HepG2 (cell line): ENCODE measurements around the gene OR1E1. TPM values are rescaled to one million over a fixed set of nuclear protein-coding genes. Genes with fewer than 3 reads are reported as not detected.

ENCODE experiments used
- ATAC-seq: fragments of 200-7000 bp; cut with Tn5 transposase; 3 replicates; pipeline ENCODE4 v1.9.1; 2020; ENCODE audit warnings: mild to moderate bottlenecking, moderate library complexity
- Bru-seq: library from RNA; stranded (reverse); fragments of 400-500 nt; gene quantifications from one replicate; lab custom pipeline; 2021; lab: Mats Ljungman, UMichigan
- BruChase-seq, 2 experiments: library from RNA; stranded (reverse); fragments of 400-500 nt; gene quantifications; one replicate each; lab custom pipeline; 2021; lab: Mats Ljungman, UMichigan
- BruUV-seq: library from RNA; stranded (reverse); fragments of 400-500 nt; replicated peaks from 2 replicates; lab custom pipeline; 2021; lab: Mats Ljungman, UMichigan
- CTCF ChIA-PET: fragments of 300-600 bp; formaldehyde crosslinking; extraction: SDS; loops from one replicate; lab custom pipeline; 2021; ENCODE audit warnings: low total read pairs, inconsistent platforms, low intra/inter-chr PET ratio; lab: Yijun Ruan, JAX
- POLR2A ChIA-PET: fragments of 350-600 bp; sonication (Branson Sonifier 250); formaldehyde crosslinking; loops from one replicate; lab custom pipeline; 2020; ENCODE audit warnings: antibody characterized with exemption, inconsistent platforms; lab: Yijun Ruan, JAX
- DNase-seq: peaks from one replicate; pipeline ENCODE4 v3.0.0-alpha.2; 2015; ENCODE audit warnings: low spot score
- FAIRE-seq: peaks from 3 replicates; lab custom pipeline; 2011; peaks lifted over from hg19 to GRCh38; lab: Jason Lieb, UNC
- H2AFZ ChIP-seq: one replicate; pipeline ENCODE4 v1.6.1; 2011; ENCODE audit warnings: low read length, inconsistent platforms
- H3K27ac ChIP-seq: fragments of 300-600 bp; 3 replicates; pipeline ENCODE4 v1.8.0; 2011; ENCODE audit warnings: mixed run types, mild to moderate bottlenecking, mixed read lengths, low read length, inconsistent platforms; ENCODE audit not compliant: insufficient read depth; ENCODE audit errors: extremely low read length
- H3K27me3 ChIP-seq, 2 experiments: fragments of 200-600 bp in 1 of 2; 2 replicates in 1 of 2; 3 replicates in 1 of 2; pipeline versions ENCODE4 v1.6.0 to v1.8.0; 2011; ENCODE audit warnings: low read length in 2 of 2, mild to moderate bottlenecking in 2 of 2, moderate library complexity in 2 of 2, inconsistent platforms in 1 of 2; ENCODE audit not compliant: insufficient read depth in 2 of 2, control insufficient read depth in 1 of 2
- H3K36me3 ChIP-seq, 2 experiments: fragments of 200-600 bp in 1 of 2; replicated peaks in 1 of 2; 2 replicates in 1 of 2; 3 replicates in 1 of 2; pipeline versions ENCODE4 v1.5.1 to v1.8.0; 2011; ENCODE audit warnings: low read length in 2 of 2, inconsistent platforms in 1 of 2; ENCODE audit not compliant: insufficient read depth in 2 of 2, control insufficient read depth in 1 of 2
- H3K4me1 ChIP-seq: 2 replicates; pipeline ENCODE4 v1.5.1; 2012; ENCODE audit warnings: low read length, inconsistent platforms; ENCODE audit not compliant: insufficient read depth
- H3K4me2 ChIP-seq: 2 replicates; pipeline ENCODE4 v1.6.0; 2011; ENCODE audit warnings: low read depth, low read length, inconsistent platforms
- H3K4me3 ChIP-seq, 3 experiments: fragments of 200-600 bp in 1 of 3; sonication (generic), shearing (Covaris generic) in 1 of 3; replicated peaks in 1 of 3; 2 replicates each; pipeline ENCODE4 v1.5.1; 2011 to 2016; ENCODE audit warnings: low read length in 3 of 3, inconsistent platforms in 2 of 3, low read depth in 2 of 3, mild to moderate bottlenecking in 2 of 3, control low read depth in 1 of 3, mixed read lengths in 1 of 3; ENCODE audit not compliant: insufficient read depth in 1 of 3
- H3K79me2 ChIP-seq: one replicate; pipeline ENCODE4 v1.6.1; 2011; ENCODE audit warnings: low read length, inconsistent platforms; ENCODE audit not compliant: insufficient read depth
- H3K9ac ChIP-seq: 2 replicates; pipeline ENCODE4 v1.6.0; 2011; ENCODE audit warnings: mild to moderate bottlenecking, low read depth, low read length, inconsistent platforms; ENCODE audit not compliant: insufficient read depth
- H3K9me3 ChIP-seq: 2 replicates; pipeline ENCODE4 v1.5.1; 2012; ENCODE audit warnings: mild to moderate bottlenecking, low read length
- H4K20me1 ChIP-seq: 2 replicates; pipeline ENCODE4 v1.6.0; 2011; ENCODE audit warnings: inconsistent platforms, mild to moderate bottlenecking, low read length, moderate library complexity; ENCODE audit not compliant: insufficient read depth
- CEBPB ChIP-seq: IDR thresholded peaks from 2 replicates; pipeline ENCODE4 v1.6.1; 2011; ENCODE audit warnings: low read depth, low read length, improper control_type of control experiment, borderline replicate concordance
- EHMT2 ChIP-seq: fragments of 200-600 bp; sonication (generic); IDR thresholded peaks from 2 replicates; pipeline ENCODE4 v1.7.0; 2017; ENCODE audit warnings: antibody characterized with exemption, low read depth, low read length, borderline replicate concordance
- ETV5 ChIP-seq: IDR thresholded peaks from 2 replicates; pipeline ENCODE4 v1.6.1; 2018; ENCODE audit warnings: missing biosample characterization, missing genetic modification reagents, inconsistent platforms, borderline replicate concordance
- HMGA1 ChIP-seq: sonication (generic); formaldehyde crosslinking; conservative IDR thresholded peaks from 2 replicates; pipeline ENCODE4 v1.4.0; 2020; ENCODE audit warnings: missing genetic modification reagents
- NFE2L2 ChIP-seq: fragments of 150-350 bp; IDR thresholded peaks from 2 replicates; pipeline ENCODE4 v1.6.1; 2014; ENCODE audit warnings: low read length
- RCOR2 ChIP-seq: IDR thresholded peaks from 2 replicates; pipeline ENCODE4 v1.6.1; 2016; ENCODE audit warnings: missing biosample characterization, missing genetic modification reagents
- SALL2 ChIP-seq: sonication (generic); formaldehyde crosslinking; IDR thresholded peaks from 2 replicates; pipeline ENCODE4 v1.8.1; 2023; ENCODE audit warnings: mild to moderate bottlenecking, missing genetic modification reagents, inconsistent platforms
- TBL1XR1 ChIP-seq: fragments of 150-350 bp; IDR thresholded peaks from 2 replicates; pipeline ENCODE4 v1.6.1; 2014; ENCODE audit warnings: borderline replicate concordance, low read length; ENCODE audit not compliant: partially characterized antibody
- ZNF354B ChIP-seq: sonication (generic); formaldehyde crosslinking; IDR thresholded peaks from 2 replicates; pipeline ENCODE4 v1.8.0; 2022; ENCODE audit warnings: mild to moderate bottlenecking, missing genetic modification reagents
- WGBS: methylation state at CpG from one replicate; pipeline ENCODE4 v1.1.6; 2017; ENCODE audit warnings: low lambda C conversion rate; 5-methylcytosine and 5-hydroxymethylcytosine counted together
- in situ Hi-C: cut with HindIII; loops from 2 replicates; pipeline ENCODE4 v1.10.0; 2017; ENCODE audit warnings: low pct_unique_long_range_greater_than_20kb; ENCODE audit not compliant: extremely low pct_ligation_motif_present
- intact Hi-C: fragments of 100-400 bp; cut with micrococcal nuclease; formaldehyde crosslinking; loops from one replicate; pipeline ENCODE4 v1.10.0; 2022; ENCODE audit not compliant: unreplicated experiment
- long read RNA-seq, 2 experiments: library from RNA in 1 of 2; library from polyadenylated mRNA in 1 of 2; stranded (forward) in 1 of 2; unstranded in 1 of 2; transcript quantifications; one replicate each; pipeline ENCODE4 v2.0.0, GENCODE V29; 2019 to 2022
- polyA minus RNA-seq, 3 experiments: library from RNA; depleted of rRNA, polyadenylated mRNA; stranded (reverse); fragments of >200 nt; gene quantifications; 2 replicates each; pipeline ENCODE4 v1.2.3, GENCODE V29; 2011; ENCODE audit warnings: low replicate concordance in 1 of 3
- polyA plus RNA-seq, 8 experiments: library from polyadenylated mRNA; depleted of rRNA in 3 of 8; stranded (reverse) in 7 of 8; unstranded in 1 of 8; fragments of >200 nt; fragmentation: Illumina TruSeq in 4 of 8; extraction: Trizol in 4 of 8; gene quantifications; 2 replicates each; pipeline versions ENCODE4 v1.2.1 to v1.2.3, GENCODE V29; 2011 to 2016; ENCODE audit warnings: low read depth in 4 of 8, missing spikeins in 1 of 8, mixed read lengths in 1 of 8; ENCODE audit not compliant: insufficient read depth in 1 of 8
- total RNA-seq, 5 experiments: library from RNA; depleted of rRNA; stranded (reverse); fragments of >200 nt; fragmentation: Illumina TruSeq; extraction: Trizol; gene quantifications; 2 replicates each; pipeline ENCODE4 v1.2.3, GENCODE V29; 2016; ENCODE audit warnings: low read depth in 1 of 5
- TF ChIP-seq, protein P1 (sequence below): sonication (generic); formaldehyde crosslinking; IDR thresholded peaks from 2 replicates; pipeline ENCODE4 v1.5.1; 2020; ENCODE audit warnings: missing genetic modification reagents, mild to moderate bottlenecking, borderline replicate concordance

The OR1E1 gene, protein sequence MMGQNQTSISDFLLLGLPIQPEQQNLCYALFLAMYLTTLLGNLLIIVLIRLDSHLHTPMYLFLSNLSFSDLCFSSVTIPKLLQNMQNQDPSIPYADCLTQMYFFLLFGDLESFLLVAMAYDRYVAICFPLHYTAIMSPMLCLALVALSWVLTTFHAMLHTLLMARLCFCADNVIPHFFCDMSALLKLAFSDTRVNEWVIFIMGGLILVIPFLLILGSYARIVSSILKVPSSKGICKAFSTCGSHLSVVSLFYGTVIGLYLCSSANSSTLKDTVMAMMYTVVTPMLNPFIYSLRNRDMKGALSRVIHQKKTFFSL
- total RNA-seq (2016; rRNA removed; fragmentation: Illumina TruSeq; extraction: Trizol), result not detected in 2 replicates
- total RNA-seq (2016; cell fraction: cytosol; rRNA removed; fragmentation: Illumina TruSeq; extraction: Trizol; ENCODE audit: low read depth), result not detected in 2 replicates
- not detected in 2 replicates for total RNA-seq (2016; cell fraction: insoluble cytoplasmic fraction; rRNA removed; fragmentation: Illumina TruSeq; extraction: Trizol)
- not detected in 2 replicates for total RNA-seq (2016; cell fraction: membrane; rRNA removed; fragmentation: Illumina TruSeq; extraction: Trizol)
- total RNA-seq (2016; cell fraction: nucleus; rRNA removed; fragmentation: Illumina TruSeq; extraction: Trizol), result not detected in 2 replicates
- not detected in 2 replicates for polyA plus RNA-seq (2011; rRNA removed)
- not detected in 2 replicates for polyA plus RNA-seq (2011; cell fraction: cytosol; rRNA removed)
- polyA plus RNA-seq (2011; cell fraction: nucleus; rRNA removed), result not detected in 2 replicates
- polyA plus RNA-seq (2012), result not detected in 2 replicates
- not detected in 2 replicates for polyA plus RNA-seq (2016; cell fraction: cytosol; fragmentation: Illumina TruSeq; extraction: Trizol; ENCODE audit: low read depth)
- not detected in 2 replicates for polyA plus RNA-seq (2016; cell fraction: insoluble cytoplasmic fraction; fragmentation: Illumina TruSeq; extraction: Trizol; ENCODE audit: low read depth)
- polyA plus RNA-seq (2016; cell fraction: membrane; fragmentation: Illumina TruSeq; extraction: Trizol; ENCODE audit: low read depth), result not detected in 2 replicates
- not detected in 2 replicates for polyA plus RNA-seq (2016; cell fraction: nucleus; fragmentation: Illumina TruSeq; extraction: Trizol; ENCODE audit: insufficient read depth, low read depth)
- 0.10 TPM in 1 of 2 replicates, not detected in the other for polyA minus RNA-seq (2011; rRNA and poly(A)+ RNA removed; ENCODE audit: low replicate concordance)
- not detected in 2 replicates for polyA minus RNA-seq (2011; cell fraction: cytosol; rRNA and poly(A)+ RNA removed)
- not detected in 2 replicates for polyA minus RNA-seq (2011; cell fraction: nucleus; rRNA and poly(A)+ RNA removed)
- not detected for Bru-seq, nascent RNA
- BruChase-seq, experiment 1, labeled RNA remaining after a 6-hour chase, result not detected
- not detected for BruChase-seq, experiment 2, labeled RNA remaining after a 2-hour chase
- long read RNA-seq, experiment 1, result 0 reads
- long read RNA-seq, experiment 2, result 0 reads

DNA sequence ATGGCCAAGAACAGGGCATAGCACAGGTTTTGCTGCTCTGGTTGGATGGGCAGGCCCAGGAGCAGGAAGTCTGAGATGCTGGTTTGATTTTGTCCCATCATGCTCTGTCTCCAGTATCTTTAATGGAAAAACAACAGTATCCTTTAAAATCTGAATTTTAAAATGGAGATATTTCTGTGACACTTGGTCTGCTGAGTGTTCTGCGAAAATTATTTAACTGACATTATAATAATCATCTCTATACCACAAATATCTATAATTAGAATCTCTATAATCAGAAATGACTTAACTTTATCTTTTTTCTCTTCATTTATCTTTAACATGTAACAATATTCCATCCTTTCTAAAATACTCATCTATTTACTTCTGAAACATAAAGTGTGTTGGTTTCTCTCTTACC, at the start of gene OR1E1:
Gene OR1E1, minus strand, starts transcription at position 101 of the 400 bp plus-strand sequence. Its CDS starts 0 bp downstream, at position 101.
- no peaks in the 10 kb centered on the region for H3K36me3 ChIP-seq
- H2AFZ ChIP-seq, result no peak within 1 kb of the TSS
- no peaks in the 10 kb centered on the region for H4K20me1 ChIP-seq
- H3K4me2 ChIP-seq, result no peak within 1 kb of the TSS
- ATAC-seq (no peak), DNase-seq (no peak), FAIRE-seq (no peak)
- H3K9ac ChIP-seq, result no peak within 1 kb of the TSS
- no peaks in the 10 kb centered on the region; a peak in 1 of 5 replicates for H3K27me3 ChIP-seq
- POLR2A ChIA-PET, result no interaction called here
- 0% methylated on average over 1 of the region's 1 CpG for WGBS
- no peaks in the 10 kb centered on the region for H3K4me1 ChIP-seq
- intact Hi-C loops, result no loop called here
- CTCF ChIA-PET, result no interaction called here
- no peak within 1 kb of the TSS for H3K27ac ChIP-seq
- H3K4me3 ChIP-seq, result no peak within 1 kb of the TSS
- no TSS peak for BruUV-seq
- no peaks in the 10 kb centered on the region for H3K9me3 ChIP-seq
- TF ChIP-seq, protein P1, sequence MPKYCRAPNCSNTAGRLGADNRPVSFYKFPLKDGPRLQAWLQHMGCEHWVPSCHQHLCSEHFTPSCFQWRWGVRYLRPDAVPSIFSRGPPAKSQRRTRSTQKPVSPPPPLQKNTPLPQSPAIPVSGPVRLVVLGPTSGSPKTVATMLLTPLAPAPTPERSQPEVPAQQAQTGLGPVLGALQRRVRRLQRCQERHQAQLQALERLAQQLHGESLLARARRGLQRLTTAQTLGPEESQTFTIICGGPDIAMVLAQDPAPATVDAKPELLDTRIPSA (CRISPR knock-in tag), result no peak
- TF ChIP-seq NFE2L2 (no peak), EHMT2 (no peak), RCOR2 (CRISPR knock-in tag) (no peak), ZNF354B (CRISPR knock-in tag) (no peak), CEBPB (no peak), ETV5 (no peak), HMGA1 (CRISPR knock-in tag) (no peak), SALL2 (CRISPR knock-in tag) (no peak), TBL1XR1 (no peak)
- H3K79me2 ChIP-seq, result no peaks in the 10 kb centered on the region
- in situ Hi-C loops, result no loop called here
